GM21528 (cell line): Measurements from ENCODE around the gene UGT2B7.

ENCODE experiments used
- ATAC-seq: cut with Tn5 transposase; IDR thresholded peaks from one replicate; pipeline ENCODE4 v1.9.1; 2021; ENCODE audit warnings: mild to moderate bottlenecking, moderate library complexity; ENCODE audit not compliant: unreplicated experiment, low FRiP score

The UGT2B7 gene

DNA sequence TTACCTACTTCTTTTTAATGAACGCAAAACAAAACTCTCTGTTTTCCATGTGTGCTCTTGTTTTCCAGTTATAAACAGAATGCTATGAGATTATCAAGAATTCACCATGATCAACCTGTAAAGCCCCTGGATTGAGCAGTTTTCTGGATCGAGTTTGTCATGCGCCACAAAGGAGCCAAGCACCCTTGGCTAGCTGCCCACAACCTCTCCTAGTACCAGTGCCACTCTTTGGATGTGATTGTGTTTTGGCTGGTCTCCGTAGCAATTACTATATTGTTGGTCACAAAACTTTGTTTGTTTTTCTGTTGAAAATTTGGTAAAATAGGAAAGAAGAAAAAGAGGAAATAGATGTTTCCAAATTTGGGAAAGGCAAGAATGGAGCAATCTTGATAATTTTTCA, 51.1 kb downstream of the UGT2B7 start:
- no peak for ATAC-seq

- no peak for ATAC-seq
Measured at GRCh38 chr4:69154021-69154420, 57.7 kb downstream of the UGT2B7 start.

DNA sequence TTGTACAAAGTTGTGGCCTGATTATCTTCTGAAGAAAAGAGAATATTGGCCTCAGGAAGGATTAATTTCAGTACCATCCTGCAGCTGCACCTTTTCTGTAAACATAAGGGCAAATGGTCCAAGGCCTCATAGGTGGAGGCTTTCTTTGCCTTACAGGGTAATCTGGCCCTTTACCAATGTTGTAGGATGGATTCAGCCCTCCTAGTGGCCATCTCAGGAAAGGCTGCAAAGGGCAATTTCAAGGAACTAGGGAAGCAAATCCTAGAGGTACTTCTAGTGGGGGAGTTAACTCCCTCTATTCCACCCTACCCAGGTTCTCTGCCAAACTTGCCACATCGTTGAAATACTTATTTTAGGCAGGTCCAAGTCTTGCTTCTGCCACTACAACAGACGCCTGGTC, 60.6 kb downstream of the UGT2B7 start:
- no peak for ATAC-seq
